SIG-M5 treated with dmso at 0.1 percent for 504 hours (cell line): Measurements from ENCODE around the gene TNNC2.
A peak's percentile ranks its signal among the peaks of the same experiment; 100 is the strongest.
"Not testable (repeated sequence)": the region's sequence is repeated elsewhere in the genome, so short reads cannot be mapped to it uniquely, and the experiment has no call there.

Experiments used
- DNase-seq: peaks from one replicate; lab custom pipeline; 2025; ENCODE audit not compliant: unreplicated experiment; lab: John Stamatoyannopoulos, UW

The TNNC2 gene

DNA sequence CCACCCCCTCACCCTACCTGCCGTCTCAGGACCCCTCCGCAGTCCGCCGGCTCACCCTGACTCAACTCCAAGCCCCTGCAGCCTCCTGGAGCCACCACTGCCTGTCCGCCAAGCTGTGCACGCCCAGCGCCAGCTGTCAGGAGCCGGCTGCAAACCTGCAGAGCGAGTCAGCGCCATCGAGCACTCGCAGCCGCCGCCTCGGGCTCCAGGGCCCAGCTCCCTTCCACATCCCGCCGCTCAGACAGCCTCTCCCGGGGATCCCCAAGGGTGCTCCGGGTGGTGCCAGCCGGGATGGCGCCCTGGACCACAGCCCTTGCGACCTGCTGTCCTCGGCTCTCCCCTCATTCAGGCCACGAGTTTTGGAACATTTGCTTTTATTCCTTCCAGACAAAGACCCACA lies 4.3 kb downstream of the TNNC2 start:
- peak; percentile 36 for DNase-seq

GRCh38 chr20:45821947-45822346 lies 5.2 kb downstream of the TNNC2 start:
- DNase-seq = no peak

DNA sequence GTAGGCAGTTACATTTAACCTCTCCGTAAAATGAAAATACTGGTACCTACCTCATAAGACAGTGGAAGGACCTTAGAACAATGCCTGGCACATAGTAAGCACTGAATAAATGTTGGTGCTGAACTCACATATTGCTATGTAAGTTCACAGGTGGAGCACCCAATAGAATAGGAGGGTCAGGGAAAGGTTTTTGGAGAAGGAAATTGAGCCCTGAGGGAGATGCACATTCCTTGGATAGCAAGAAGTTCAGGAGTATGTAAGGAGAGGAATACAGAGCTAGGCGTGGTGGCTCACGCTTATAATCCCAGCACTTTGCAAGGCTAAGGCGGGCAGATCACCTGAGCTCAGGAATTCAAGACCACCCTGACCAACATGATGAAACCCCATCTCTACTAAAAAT lies 7.6 kb downstream of the TNNC2 start:
- DNase-seq = no peak

DNA sequence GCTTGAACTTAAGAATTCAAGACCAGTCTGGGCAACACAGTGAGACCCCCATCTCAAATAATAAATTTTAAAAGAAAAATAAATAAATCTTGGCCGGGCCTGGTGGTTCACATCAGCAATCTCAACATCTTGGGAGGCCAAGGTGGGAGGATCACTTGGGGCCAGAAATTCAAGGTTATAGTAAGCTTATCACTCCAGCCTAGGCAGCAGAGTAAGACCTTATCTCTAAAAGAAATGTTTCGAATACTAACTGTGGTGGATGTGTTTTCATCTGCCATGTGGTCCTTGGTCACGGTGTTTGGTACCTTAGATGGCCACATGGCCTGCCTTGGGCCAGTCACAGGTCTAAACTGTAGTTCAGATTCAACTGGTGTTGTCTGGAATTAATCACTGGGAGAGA lies 8.9 kb downstream of the TNNC2 start:
- DNase-seq = no peak

- peak; percentile 47 for DNase-seq
Observed at GRCh38 chr20:45817376-45818194, 9.5 kb downstream of the TNNC2 start.

DNA sequence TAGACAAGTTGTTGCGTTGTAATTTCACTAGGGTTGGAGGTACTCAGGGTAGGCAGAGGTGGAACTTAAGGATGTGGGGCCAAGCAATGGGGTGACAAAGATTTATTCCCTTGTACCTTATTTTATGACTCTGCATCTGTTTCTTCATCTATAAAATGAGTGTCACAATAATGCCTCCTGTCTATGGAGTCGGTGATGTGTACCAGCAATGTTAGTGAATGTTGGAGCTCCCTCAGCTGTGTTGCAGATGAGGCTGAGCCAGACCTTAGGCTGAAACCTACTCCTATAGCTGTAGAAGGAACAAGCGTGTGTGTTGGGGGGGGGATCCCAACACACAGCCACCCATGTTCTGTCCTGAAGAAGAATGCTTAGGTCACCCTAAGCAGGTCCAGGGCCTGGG lies 10.2 kb downstream of the TNNC2 start:
- no peak for DNase-seq

DNA sequence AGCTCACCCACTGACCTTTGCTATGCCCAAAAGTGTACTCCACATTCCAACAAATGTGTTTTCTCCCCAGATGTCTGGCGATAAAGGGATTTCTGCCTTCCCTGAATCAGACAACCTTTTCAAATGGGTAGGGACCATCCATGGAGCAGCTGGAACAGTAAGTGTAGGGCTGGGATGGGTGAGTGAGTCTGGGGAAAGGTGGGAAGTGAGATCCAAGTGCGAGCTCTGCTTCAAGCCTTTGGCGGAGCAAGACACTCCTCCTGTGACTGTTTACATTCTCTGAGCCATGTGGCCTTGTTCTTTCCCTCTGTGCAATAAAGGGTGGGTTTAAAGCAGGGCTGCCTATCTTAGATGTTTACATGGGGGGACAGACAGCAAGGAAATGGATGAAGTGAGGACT lies 12.8 kb downstream of the TNNC2 start:
- no peak for DNase-seq

GRCh38 chr20:45813489-45813888 lies 13.6 kb downstream of the TNNC2 start:
- DNase-seq = no peak

DNA sequence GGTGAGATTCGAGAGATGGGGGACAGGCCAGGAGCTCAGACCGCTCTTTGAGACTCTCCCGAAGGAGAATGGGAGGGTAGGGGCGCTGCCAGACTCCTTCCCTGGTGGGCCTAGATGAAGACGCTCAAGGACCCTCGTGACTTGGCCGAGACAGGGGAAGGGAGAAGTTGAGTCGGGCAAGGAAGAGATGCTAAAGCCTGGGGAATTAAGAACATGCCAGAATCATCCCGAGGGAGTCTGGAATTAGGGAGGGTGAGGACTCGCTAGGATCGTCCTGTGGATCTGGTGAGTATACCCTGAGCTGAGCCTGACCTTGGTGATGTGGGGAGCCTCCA lies 14.1 kb downstream of the TNNC2 start:
- no peak for DNase-seq

DNA sequence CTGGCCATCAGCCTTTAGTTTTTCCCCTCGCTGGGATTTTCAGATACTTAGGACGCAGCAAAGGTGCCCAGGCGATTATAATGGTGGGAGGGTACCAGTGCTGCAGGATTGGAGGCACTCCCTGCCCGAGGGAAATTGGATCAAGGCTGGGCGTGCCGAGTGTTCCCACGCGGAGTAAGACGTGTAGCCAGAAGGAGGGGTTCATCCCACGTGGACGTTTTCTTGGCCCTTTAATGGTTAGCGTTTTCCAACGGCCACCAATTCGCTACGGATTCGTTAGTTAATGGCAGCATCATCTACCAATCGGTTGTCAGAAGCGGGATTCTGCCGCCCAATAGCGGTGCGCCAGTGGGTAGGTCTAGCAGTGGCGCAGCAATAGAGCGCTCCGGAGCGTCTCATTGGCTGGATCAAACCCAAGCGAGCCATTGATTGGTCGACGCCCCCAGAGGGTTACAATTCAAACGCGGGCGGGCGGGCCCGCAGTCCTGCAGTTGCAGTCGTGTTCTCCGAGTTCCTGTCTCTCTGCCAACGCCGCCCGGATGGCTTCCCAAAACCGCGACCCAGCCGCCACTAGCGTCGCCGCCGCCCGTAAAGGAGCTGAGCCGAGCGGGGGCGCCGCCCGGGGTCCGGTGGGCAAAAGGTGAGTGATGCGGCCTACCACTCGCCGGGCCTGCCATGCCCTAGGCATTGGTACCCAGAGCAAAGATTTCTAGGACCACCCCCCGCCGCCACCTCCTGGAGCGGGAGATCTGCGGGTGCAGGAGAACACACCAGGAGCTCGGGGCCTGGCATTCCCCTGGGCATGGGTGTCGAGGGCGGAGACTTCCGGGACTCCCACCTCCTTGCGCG lies 14.7 kb downstream of the TNNC2 start, which contains the start of gene UBE2C:
UBE2C (plus strand) TSS at position 488 of the 849 bp plus-strand sequence; CDS start at position 540, 52 bp downstream.
- DNase-seq = peak; percentile 98

DNA sequence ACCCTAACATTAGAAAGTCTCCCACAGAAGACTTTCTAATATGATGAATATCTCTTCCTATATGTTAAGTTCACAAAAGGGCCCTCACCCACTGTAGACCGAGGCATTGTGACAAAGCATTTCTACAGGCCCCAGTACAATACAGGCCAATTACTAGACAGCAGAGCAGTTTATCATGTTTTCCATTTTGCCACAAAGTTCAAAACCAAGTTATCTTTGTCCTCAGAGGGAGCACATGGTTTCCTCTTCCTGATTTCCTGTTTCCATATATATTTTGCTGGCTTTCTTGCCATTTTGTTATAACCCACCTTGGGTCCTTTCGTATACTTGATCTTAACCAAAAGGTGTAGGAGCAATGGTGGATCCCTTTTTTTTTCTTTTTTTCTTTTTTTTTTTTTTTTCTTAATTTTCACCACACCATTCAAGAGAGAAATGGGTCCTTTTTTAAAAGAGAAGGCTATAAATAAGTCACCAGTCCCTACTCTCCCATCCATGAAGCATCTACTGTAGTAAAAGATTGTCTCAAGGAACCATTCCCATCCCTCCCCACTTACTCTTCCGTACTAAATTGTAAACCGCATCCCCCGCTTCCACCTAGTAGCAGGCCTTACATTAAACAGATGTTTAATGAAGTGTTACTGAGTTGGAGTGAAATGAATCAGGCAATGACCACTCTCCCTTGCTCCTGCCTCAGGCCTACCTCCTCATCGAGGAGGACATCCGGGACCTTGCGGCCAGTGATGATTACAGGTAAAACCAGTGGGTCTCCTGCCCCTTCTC lies 16.7 kb downstream of the TNNC2 start:
- DNase-seq = no peak

GRCh38 chr20:45801851-45802250 lies 25.3 kb downstream of the TNNC2 start:
- DNase-seq = no peak

DNA sequence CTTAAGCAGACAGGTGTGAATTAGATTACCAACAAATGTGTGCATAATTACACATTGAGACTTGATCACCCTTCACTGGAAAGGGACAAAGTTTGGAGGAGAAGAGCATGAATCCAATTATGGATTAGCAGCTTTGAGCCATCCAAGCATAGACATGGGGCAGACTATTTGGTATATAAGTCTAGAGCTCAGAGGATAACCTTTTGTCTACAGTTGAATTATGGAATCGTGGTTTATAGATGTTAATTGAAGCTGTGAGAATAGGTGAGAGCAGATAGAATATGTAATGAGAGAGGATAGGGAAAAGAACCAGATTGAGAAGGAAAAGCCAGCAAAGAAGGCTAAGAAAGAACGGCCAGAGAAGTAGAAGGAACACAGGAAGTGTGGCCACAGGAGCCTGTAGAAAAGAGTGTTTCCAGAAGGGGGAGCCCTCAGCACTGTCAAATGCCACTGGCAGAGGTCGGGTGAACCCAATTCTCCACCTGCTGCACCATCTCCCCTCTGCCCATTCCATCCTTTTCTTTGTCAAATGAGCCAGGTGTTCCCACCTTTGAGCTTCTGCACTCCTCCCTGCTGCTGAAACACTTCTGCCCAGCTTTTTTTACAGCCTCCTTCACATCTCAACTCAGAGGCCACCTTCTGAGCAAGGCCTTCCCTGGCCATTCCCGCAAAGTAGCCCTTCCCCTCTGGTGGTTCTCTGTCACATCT lies 28.0 kb downstream of the TNNC2 start:
- DNase-seq = peak; percentile 68

GRCh38 chr20:45797955-45798354 lies 29.2 kb downstream of the TNNC2 start:
- DNase-seq = not testable (repeated sequence)

DNA sequence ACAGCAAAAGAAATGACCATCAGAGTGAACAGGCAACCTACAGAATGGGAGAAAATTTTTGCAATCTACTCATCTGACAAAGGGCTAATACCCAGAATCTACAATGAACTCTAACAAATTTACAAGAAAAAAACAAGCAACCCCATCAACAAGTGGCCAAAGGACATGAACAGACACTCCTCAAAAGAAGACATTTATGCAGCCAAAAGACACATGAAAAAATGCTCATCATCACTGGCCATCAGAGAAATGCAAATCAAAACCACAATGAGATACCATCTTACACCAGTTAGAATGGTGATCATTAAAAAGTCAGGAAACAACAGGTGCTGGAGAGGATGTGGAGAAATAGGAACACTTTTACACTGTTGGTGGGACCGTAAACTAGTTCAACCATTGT lies 29.6 kb downstream of the TNNC2 start:
- DNase-seq = not testable (repeated sequence)

GRCh38 chr20:45796337-45797065 lies 30.6 kb downstream of the TNNC2 start:
- DNase-seq = no peak

GRCh38 chr20:45792317-45793118 lies 34.6 kb downstream of the TNNC2 start:
- peak; percentile 74 for DNase-seq

- no peak for DNase-seq
Observed at GRCh38 chr20:45788351-45788750, 38.8 kb downstream of the TNNC2 start.

GRCh38 chr20:45783656-45784294 lies 43.3 kb downstream of the TNNC2 start:
- DNase-seq = no peak
